ENCODE results near the gene SOX5.

GRCh38 chr12:23949348-23950209, at the start of gene SOX5:
- TF ChIP-seq CTCF (IDR thresholded peaks at IDR 0.05): no peak
- no peak for TF ChIP-seq POLR2A (IDR thresholded peaks at IDR 0.05)
- TF ChIP-seq POLR2AphosphoS5 (IDR thresholded peaks at IDR 0.05; ENCODE audit: insufficient read depth in 1 of 2, low read depth in 1 of 2): no peak

Measured in vagina (tissue), 2 donors.